Sigmoid colon (tissue), 7 donors: ENCODE results near the gene TAT. TPM values are rescaled to one million over a fixed set of nuclear protein-coding genes. Genes with fewer than 3 reads are reported as not detected.
"Not testable (repeated sequence)": the region's sequence is repeated elsewhere in the genome, so short reads cannot be mapped to it uniquely, and the experiment has no call there.

Experiments
- DNase-seq: peaks from one replicate; pipeline ENCODE4 v3.0.0-alpha.2; 2019
- H3K27ac ChIP-seq, 4 donors: fragments of 200-600 bp; sonication (generic); one replicate each; pipeline ENCODE4 v1.5.1; 2016 to 2019; ENCODE audit warnings: mild to moderate bottlenecking in 1 of 4
- H3K27me3 ChIP-seq, 3 donors: fragments of 200-600 bp; sonication (generic); one replicate each; pipeline ENCODE4 v1.5.1; 2019; ENCODE audit warnings: mild to moderate bottlenecking in 1 of 3
- H3K36me3 ChIP-seq, 4 donors: fragments of 200-600 bp; sonication (generic); one replicate each; pipeline ENCODE4 v1.5.1; 2016 to 2019
- H3K4me1 ChIP-seq, 4 donors: fragments of 200-600 bp; sonication (generic); one replicate each; pipeline ENCODE4 v1.5.1; 2017 to 2019
- H3K4me3 ChIP-seq, 4 donors: fragments of 200-600 bp; sonication (generic); one replicate each; pipeline ENCODE4 v1.5.1; 2017 to 2019; ENCODE audit warnings: mild to moderate bottlenecking in 2 of 4, moderate library complexity in 1 of 4
- H3K9me3 ChIP-seq, 4 donors: fragments of 200-600 bp in 3 of 4; sonication (generic) in 3 of 4; one replicate each; pipeline versions ENCODE4 v1.5.1 to v1.6.1; 2013 to 2019
- CTCF ChIP-seq, 4 experiments: fragments of 450-650 bp in 3 of 4; fragments of 200-600 bp in 1 of 4; IDR thresholded peaks; one replicate each; pipeline ENCODE4 v1.5.1; 2016 to 2019; ENCODE audit warnings: antibody characterized with exemption in 4 of 4, mild to moderate bottlenecking in 3 of 4, moderate library complexity in 2 of 4
- EP300 ChIP-seq, 4 donors: sonication (generic); formaldehyde crosslinking; IDR thresholded peaks; one replicate each; pipeline ENCODE4 v1.6.1; 2017; ENCODE audit warnings: antibody characterized with exemption in 4 of 4
- POLR2A ChIP-seq, 2 donors: fragments of 450-650 bp; IDR thresholded peaks; one replicate each; pipeline ENCODE4 v1.6.1; 2016; ENCODE audit warnings: antibody characterized with exemption in 2 of 2, mild to moderate bottlenecking in 2 of 2, moderate library complexity in 2 of 2
- POLR2AphosphoS5 ChIP-seq, 4 donors: sonication (generic); formaldehyde crosslinking; IDR thresholded peaks; one replicate each; pipeline ENCODE4 v1.6.1; 2017; ENCODE audit warnings: antibody characterized with exemption in 4 of 4
- WGBS, 2 donors: extraction: QIAGEN DNeasy Blood & Tissue Kit; methylation state at CpG; one replicate each; pipeline ENCODE4 v1.1.7; 2013; 5-methylcytosine and 5-hydroxymethylcytosine counted together
- intact Hi-C: fragments of 100-400 bp; cut with DNase I; formaldehyde crosslinking; loops from one replicate; pipeline ENCODE4 v1.15.1; 2023
- polyA plus RNA-seq, 3 donors: library from polyadenylated mRNA; stranded (reverse); fragments of 200-250 nt; gene quantifications; one replicate each; pipeline ENCODE4 v1.2.3, GENCODE V29; 2013
- total RNA-seq, 4 donors: library from RNA; depleted of rRNA; stranded (reverse); fragments of >200 nt; gene quantifications; one replicate each; pipeline ENCODE4 v1.1.0, GENCODE V29; 2016
- donor health status: healthy with polysubstance abuse.
- donor health status: Bipolar disorder and iron deficiency.
- donor health status: healthy.

Gene TAT
- total and polyA plus RNA-seq, 7 donors = 0.22 to 3.2 (median 1.2) TPM; not detected in 4

- Histone ChIP-seq H3K27ac (no peak overlapping the region), H3K36me3 (no peaks in the 10 kb centered on the region), H3K9me3 (peaks cover 0 to 3% (median 0%) of the 10 kb centered on the region in 4 donors), H3K4me1 (no peaks in the 10 kb centered on the region), H3K4me3 (no peak overlapping the region), H3K27me3 (peaks cover 0 to 15% (median 0%) of the 10 kb centered on the region in 3 donors)
- intact Hi-C loops = no loop called here
- TF ChIP-seq CTCF (IDR thresholded peaks at IDR 0.05) = no peak
- no peak for TF ChIP-seq POLR2A (IDR thresholded peaks at IDR 0.05)
- TF ChIP-seq EP300 (IDR thresholded peaks at IDR 0.05) = no peak
- no peak for TF ChIP-seq POLR2AphosphoS5 (IDR thresholded peaks at IDR 0.05)
- DNase-seq = no peak
- 83 to 86% methylated on average over 4 of the region's 4 CpGs for WGBS, 2 donors
Measured at GRCh38 chr16:71618429-71618828, 41.5 kb upstream of the TAT start.

- intact Hi-C loops, H3K9me3 ChIP-seq, H3K36me3 ChIP-seq, H3K4me1 ChIP-seq, H3K4me3 ChIP-seq, DNase-seq, H3K27ac ChIP-seq: not testable (repeated sequence)
- peaks cover 0 to 33% (median 0%) of the 10 kb centered on the region in 3 donors for H3K27me3 ChIP-seq
- 89 to 91% methylated on average over 8 of the region's 8 CpGs for WGBS, 2 donors
Measured at GRCh38 chr16:71614956-71615355, 38.1 kb upstream of the TAT start.

GRCh38 chr16:71610936-71611871, 34.3 kb upstream of the TAT start:
- Histone ChIP-seq H3K27ac (no peak overlapping the region), H3K4me1 (no peaks in the 10 kb centered on the region), H3K9me3 (no peaks in the 10 kb centered on the region), H3K4me3 (no peak overlapping the region), H3K36me3 (no peaks in the 10 kb centered on the region), H3K27me3 (peaks cover 0 to 35% (median 0%) of the 10 kb centered on the region in 3 donors)
- TF ChIP-seq EP300 (IDR thresholded peaks at IDR 0.05) (no peak), CTCF (IDR thresholded peaks at IDR 0.05) (peak; percentile 33 to 75 (median 42)), POLR2A (IDR thresholded peaks at IDR 0.05) (no peak)
- WGBS, 2 donors = 13 to 15% methylated on average over 19 of the region's 19 CpGs
- intact Hi-C loops = loop anchor here (2.0 kb wide), 1 partner anchor 198 kb away; no protein-coding TSS in a partner anchor
- DNase-seq = no peak

GRCh38 chr16:71610447-71610846, 33.6 kb upstream of the TAT start:
- Histone ChIP-seq H3K27me3 (peaks cover 0 to 34% (median 0%) of the 10 kb centered on the region in 3 donors), H3K4me1 (no peaks in the 10 kb centered on the region), H3K27ac (no peak overlapping the region), H3K4me3 (no peak overlapping the region), H3K9me3 (no peaks in the 10 kb centered on the region), H3K36me3 (no peaks in the 10 kb centered on the region)
- intact Hi-C loops = loop anchor here (2.0 kb wide), 1 partner anchor 198 kb away; no protein-coding TSS in a partner anchor
- no peak for DNase-seq
- WGBS, 2 donors = 80 to 86% methylated on average over 4 of the region's 4 CpGs
- TF ChIP-seq EP300 (IDR thresholded peaks at IDR 0.05) (no peak), POLR2A (IDR thresholded peaks at IDR 0.05) (no peak), CTCF (IDR thresholded peaks at IDR 0.05) (no peak), POLR2AphosphoS5 (IDR thresholded peaks at IDR 0.05) (no peak)

- no peak overlapping the region for H3K27ac ChIP-seq
- H3K27me3 ChIP-seq = peaks cover 0 to 27% (median 0%) of the 10 kb centered on the region in 3 donors
- DNase-seq = no peak
- H3K4me3 ChIP-seq = no peak overlapping the region
- intact Hi-C loops = no loop called here
- H3K4me1 ChIP-seq = no peaks in the 10 kb centered on the region
- WGBS, 2 donors = 54 to 62% methylated on average over 2 of the region's 2 CpGs
- H3K9me3 ChIP-seq = no peaks in the 10 kb centered on the region
- TF ChIP-seq EP300 (IDR thresholded peaks at IDR 0.05) = no peak
- no peak for TF ChIP-seq POLR2A (IDR thresholded peaks at IDR 0.05)
- TF ChIP-seq POLR2AphosphoS5 (IDR thresholded peaks at IDR 0.05) = no peak
- TF ChIP-seq CTCF (IDR thresholded peaks at IDR 0.05) = no peak
- no peaks in the 10 kb centered on the region for H3K36me3 ChIP-seq
Measured at GRCh38 chr16:71609066-71609465, 32.2 kb upstream of the TAT start.
